Measurements from ENCODE around the gene RIBC2. TPM values are rescaled to one million over a fixed set of nuclear protein-coding genes. Genes with fewer than 3 reads are reported as not detected.

The RIBC2 gene
- total RNA-seq, 1 experiment from 2014 or later: 2.7 TPM

DNA sequence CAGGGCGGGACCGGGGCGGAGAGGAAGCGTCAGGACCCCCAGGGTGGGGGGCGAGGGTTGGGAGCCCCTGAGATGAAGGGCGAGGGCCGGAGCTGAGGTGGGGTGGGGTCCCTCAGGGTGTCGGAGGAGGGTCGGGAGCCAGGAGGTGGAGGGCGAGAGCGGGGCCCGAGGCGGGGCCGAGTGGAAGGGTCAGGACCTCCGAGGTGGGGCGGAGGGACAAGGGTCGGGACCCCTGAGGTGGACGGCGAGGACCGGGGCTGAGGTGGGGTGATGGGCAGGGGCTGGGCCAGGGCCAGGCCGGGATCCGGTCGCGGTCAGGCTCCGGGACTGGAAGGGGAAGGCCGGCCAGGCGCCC is 503 bp upstream of the RIBC2 start:
- Histone ChIP-seq H4K20me1 (ENCODE audit: low read length) (no peaks in the 10 kb centered on the region), H2AFZ (ENCODE audit: low read length) (peak overlapping the region; percentile 96), H3K9me2 (replicated peaks; ENCODE audit: low read length) (no peaks in the 10 kb centered on the region), H3K4me1 (ENCODE audit: insufficient read depth, low read length) (peaks cover 3% of the 10 kb centered on the region; the same call in 1 of the 2 replicates), H3K9me3 (ENCODE audit: low read length) (no peaks in the 10 kb centered on the region), H3K27me3 (ENCODE audit: low read length) (no peaks in the 10 kb centered on the region), H3K36me3 (ENCODE audit: low read depth, low read length) (no peaks in the 10 kb centered on the region), H3K4me2 (ENCODE audit: low read length) (no peak overlapping the region), H3K27ac (ENCODE audit: low read length) (no peak overlapping the region), H3K4me3 (ENCODE audit: low read length) (no peak overlapping the region), H3K79me2 (ENCODE audit: low read length) (no peaks in the 10 kb centered on the region), H3F3A (ENCODE audit: low read length, unreplicated experiment) (no peaks in the 10 kb centered on the region), H3K9ac (ENCODE audit: low read length) (peak overlapping the region; percentile 82; the same call in 1 of the 2 replicates)
- no TSS peak for BruUV-seq (replicated peaks)
- intact Hi-C loops (cut with micrococcal nuclease): no loop called here
- TF ChIP-seq EZH2 (IDR thresholded peaks at IDR 0.05; ENCODE audit: low read length, unreplicated experiment) (no peak), EZH2phosphoT487 (IDR thresholded peaks at IDR 0.05; ENCODE audit: borderline replicate concordance, low read length) (no peak)
- TF ChIP-seq, protein P1, sequence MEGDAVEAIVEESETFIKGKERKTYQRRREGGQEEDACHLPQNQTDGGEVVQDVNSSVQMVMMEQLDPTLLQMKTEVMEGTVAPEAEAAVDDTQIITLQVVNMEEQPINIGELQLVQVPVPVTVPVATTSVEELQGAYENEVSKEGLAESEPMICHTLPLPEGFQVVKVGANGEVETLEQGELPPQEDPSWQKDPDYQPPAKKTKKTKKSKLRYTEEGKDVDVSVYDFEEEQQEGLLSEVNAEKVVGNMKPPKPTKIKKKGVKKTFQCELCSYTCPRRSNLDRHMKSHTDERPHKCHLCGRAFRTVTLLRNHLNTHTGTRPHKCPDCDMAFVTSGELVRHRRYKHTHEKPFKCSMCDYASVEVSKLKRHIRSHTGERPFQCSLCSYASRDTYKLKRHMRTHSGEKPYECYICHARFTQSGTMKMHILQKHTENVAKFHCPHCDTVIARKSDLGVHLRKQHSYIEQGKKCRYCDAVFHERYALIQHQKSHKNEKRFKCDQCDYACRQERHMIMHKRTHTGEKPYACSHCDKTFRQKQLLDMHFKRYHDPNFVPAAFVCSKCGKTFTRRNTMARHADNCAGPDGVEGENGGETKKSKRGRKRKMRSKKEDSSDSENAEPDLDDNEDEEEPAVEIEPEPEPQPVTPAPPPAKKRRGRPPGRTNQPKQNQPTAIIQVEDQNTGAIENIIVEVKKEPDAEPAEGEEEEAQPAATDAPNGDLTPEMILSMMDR (conservative IDR thresholded peaks at IDR 0.05; ENCODE audit: low read depth, low read length): no peak
- ChIA-PET CTCF (no interaction called here), POLR2A (ENCODE audit: unreplicated experiment) (no interaction called here)
- DNase-seq: no peak
- no peak for ATAC-seq

DNA sequence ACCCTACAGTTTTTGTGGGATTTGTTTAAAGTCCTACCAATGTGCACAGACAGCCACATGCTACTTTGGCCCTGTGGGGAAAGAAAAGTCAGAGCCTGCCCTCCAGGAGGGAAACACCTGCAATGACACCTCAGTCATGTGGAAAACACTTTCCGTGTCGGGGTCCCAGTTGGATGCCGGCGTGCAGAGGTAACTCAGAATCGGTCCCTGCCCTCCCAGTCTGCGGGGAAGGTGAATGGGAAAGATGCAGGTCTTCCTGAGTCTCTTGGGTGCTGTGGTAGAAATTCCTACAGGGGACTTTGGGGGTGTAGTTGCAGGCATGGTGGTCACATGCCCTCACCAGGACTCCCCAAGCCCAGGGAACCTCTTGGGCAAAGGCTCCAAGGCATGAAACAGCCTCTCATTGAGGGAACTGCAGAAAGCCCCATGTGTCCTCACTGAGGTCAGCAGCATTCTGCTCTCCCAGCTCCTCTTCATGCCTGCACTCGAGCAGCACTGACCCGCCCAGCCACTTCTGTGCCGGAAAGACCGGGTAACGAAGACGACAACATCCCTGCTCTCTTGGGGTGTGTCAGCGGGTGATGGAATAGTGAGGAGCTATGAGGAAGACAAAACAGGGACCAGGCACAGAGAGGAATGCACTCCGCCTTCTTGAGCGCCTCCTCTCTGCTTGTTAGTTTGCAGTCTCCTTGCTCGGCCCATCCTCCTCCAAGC is 4.7 kb downstream of the RIBC2 start:
- Histone ChIP-seq H3K36me3 (ENCODE audit: low read depth, low read length) (no peaks in the 10 kb centered on the region), H3F3A (ENCODE audit: low read length, unreplicated experiment) (no peaks in the 10 kb centered on the region), H3K27me3 (ENCODE audit: low read length) (no peaks in the 10 kb centered on the region), H3K9me3 (ENCODE audit: low read length) (no peaks in the 10 kb centered on the region), H2AFZ (ENCODE audit: low read length) (no peak overlapping the region), H3K4me1 (ENCODE audit: insufficient read depth, low read length) (peaks cover 3% of the 10 kb centered on the region; the same call in 1 of the 2 replicates), H3K4me2 (ENCODE audit: low read length) (no peak overlapping the region), H3K9me2 (replicated peaks; ENCODE audit: low read length) (no peaks in the 10 kb centered on the region), H3K4me3 (ENCODE audit: low read length) (no peak overlapping the region), H3K27ac (ENCODE audit: low read length) (no peak overlapping the region), H3K79me2 (ENCODE audit: low read length) (no peaks in the 10 kb centered on the region), H4K20me1 (ENCODE audit: low read length) (no peaks in the 10 kb centered on the region), H3K9ac (ENCODE audit: low read length) (no peak overlapping the region)
- DNase-seq (no peak), ATAC-seq (no peak)
- intact Hi-C loops (cut with micrococcal nuclease): no loop called here
- no TSS peak for BruUV-seq (replicated peaks)
- TF ChIP-seq EZH2phosphoT487 (IDR thresholded peaks at IDR 0.05; ENCODE audit: borderline replicate concordance, low read length) (no peak), EZH2 (IDR thresholded peaks at IDR 0.05; ENCODE audit: low read length, unreplicated experiment) (no peak)
- TF ChIP-seq, protein P1 (conservative IDR thresholded peaks at IDR 0.05; ENCODE audit: low read depth, low read length): no peak
- ChIA-PET CTCF (interaction anchor here (0.7 kb wide), 1 partner anchor 83 kb away, joined by 17 read pairs; no protein-coding TSS in a partner anchor), POLR2A (ENCODE audit: unreplicated experiment) (no interaction called here)

DNA sequence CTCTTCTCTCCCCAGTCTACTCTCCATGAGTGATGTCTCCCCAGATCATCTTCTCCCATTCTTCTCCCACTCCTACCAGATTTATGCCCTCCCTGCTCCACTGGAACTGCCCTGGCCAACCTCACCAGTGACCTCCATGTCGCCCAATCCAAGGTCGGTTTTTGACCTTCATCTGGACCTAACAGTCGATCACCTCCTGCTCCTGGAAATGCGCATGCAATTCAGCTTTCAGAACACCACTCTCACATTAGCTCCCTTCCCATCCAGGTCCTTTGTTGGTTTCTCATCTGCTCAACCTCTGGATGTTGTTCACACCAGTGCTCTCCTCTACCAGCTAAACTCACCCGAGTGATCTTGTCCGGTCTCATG is 5.3 kb downstream of the RIBC2 start:
- Histone ChIP-seq H3K4me1 (ENCODE audit: insufficient read depth, low read length) (peaks cover 2% of the 10 kb centered on the region; the same call in 1 of the 2 replicates), H3K36me3 (ENCODE audit: low read depth, low read length) (no peaks in the 10 kb centered on the region), H3K9me2 (replicated peaks; ENCODE audit: low read length) (no peaks in the 10 kb centered on the region), H3F3A (ENCODE audit: low read length, unreplicated experiment) (no peaks in the 10 kb centered on the region), H3K27me3 (ENCODE audit: low read length) (no peaks in the 10 kb centered on the region), H3K4me2 (ENCODE audit: low read length) (no peak overlapping the region), H3K9ac (ENCODE audit: low read length) (no peak overlapping the region), H3K79me2 (ENCODE audit: low read length) (no peaks in the 10 kb centered on the region), H3K27ac (ENCODE audit: low read length) (no peak overlapping the region), H4K20me1 (ENCODE audit: low read length) (no peaks in the 10 kb centered on the region), H2AFZ (ENCODE audit: low read length) (no peak overlapping the region), H3K9me3 (ENCODE audit: low read length) (no peaks in the 10 kb centered on the region), H3K4me3 (ENCODE audit: low read length) (no peak overlapping the region)
- POLR2A ChIA-PET (ENCODE audit: unreplicated experiment): no interaction called here
- intact Hi-C loops (cut with micrococcal nuclease): no loop called here
- CTCF ChIA-PET: no interaction called here
- TF ChIP-seq EZH2 (IDR thresholded peaks at IDR 0.05; ENCODE audit: low read length, unreplicated experiment) (no peak), EZH2phosphoT487 (IDR thresholded peaks at IDR 0.05; ENCODE audit: borderline replicate concordance, low read length) (no peak)
- TF ChIP-seq, protein P1 (conservative IDR thresholded peaks at IDR 0.05; ENCODE audit: low read depth, low read length): no peak
- ATAC-seq (no peak), DNase-seq (no peak)
- no TSS peak for BruUV-seq (replicated peaks)

Measured in PC-3 (cell line).